GM23338 (cell line): Measurements from ENCODE around the gene CD177.

Experiments used
- CREB1 ChIP-seq: fragments of 250-450 bp; sonication (Bioruptor Pico); IDR thresholded peaks from 2 replicates; pipeline ENCODE4 v1.5.0; 2020; ENCODE audit warnings: low read depth, mild to moderate bottlenecking, moderate library complexity
- EZH2 ChIP-seq: fragments of 200-600 bp; sonication (generic); IDR thresholded peaks from one replicate; pipeline ENCODE4 v1.8.0; 2017; ENCODE audit warnings: antibody characterized with exemption, mild to moderate bottlenecking, low read depth; ENCODE audit not compliant: unreplicated experiment
- EZH2phosphoT487 ChIP-seq: fragments of 200-600 bp; sonication (generic); IDR thresholded peaks from one replicate; pipeline ENCODE4 v1.8.1; 2018; ENCODE audit warnings: antibody characterized with exemption; ENCODE audit not compliant: unreplicated experiment
- JUNB ChIP-seq: IDR thresholded peaks from one replicate; pipeline ENCODE4 v1.6.1; 2016; ENCODE audit warnings: antibody characterized with exemption; ENCODE audit not compliant: unreplicated experiment
- NANOG ChIP-seq: IDR thresholded peaks from 2 replicates; pipeline ENCODE4 v1.6.1; 2016; ENCODE audit warnings: antibody characterized with exemption, borderline replicate concordance
- POLR2AphosphoS5 ChIP-seq: IDR thresholded peaks from 2 replicates; pipeline ENCODE4 v1.6.1; 2016; ENCODE audit warnings: antibody characterized with exemption, low read depth
- ZNF331 ChIP-seq: fragments of 250-450 bp; sonication (Bioruptor Pico); IDR thresholded peaks from 2 replicates; pipeline ENCODE4 v1.5.0; 2020; ENCODE audit warnings: low read depth, mild to moderate bottlenecking, moderate library complexity
- TF ChIP-seq, protein P1 (sequence below), 2 experiments: fragments of 200-600 bp in 1 of 2; sonication (generic) in 1 of 2; conservative IDR thresholded peaks; 2 replicates each; pipeline versions ENCODE4 v1.5.1 to v1.6.1; 2016 to 2017; ENCODE audit warnings: antibody characterized with exemption in 2 of 2, low read depth in 2 of 2, mild to moderate bottlenecking in 2 of 2, moderate library complexity in 1 of 2
- TF ChIP-seq, protein P2 (sequence below): IDR thresholded peaks from one replicate; pipeline ENCODE4 v1.6.1; 2018; ENCODE audit warnings: antibody characterized with exemption; ENCODE audit not compliant: unreplicated experiment

DNA sequence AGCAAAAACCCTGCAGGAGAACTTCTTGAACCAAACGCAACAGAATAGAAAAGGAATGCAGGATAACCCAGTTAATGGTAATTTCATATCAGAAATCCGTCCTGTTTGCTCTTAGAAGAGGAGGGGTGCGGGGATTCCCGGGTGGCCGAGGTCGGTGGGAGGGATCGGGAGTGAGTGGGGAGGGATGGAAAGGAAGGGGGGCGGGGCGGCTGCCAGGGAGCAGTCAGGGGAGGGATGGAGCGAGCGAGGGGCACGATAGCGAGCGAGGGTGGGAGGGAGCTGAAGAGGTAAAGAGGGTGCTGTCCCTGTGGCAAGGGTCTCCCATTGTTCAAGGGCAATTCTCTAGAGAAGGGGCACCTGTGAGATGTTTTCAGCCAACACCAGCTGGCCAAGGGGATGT lies 26.5 kb downstream of the CD177 start:
- TF ChIP-seq, protein P1, sequence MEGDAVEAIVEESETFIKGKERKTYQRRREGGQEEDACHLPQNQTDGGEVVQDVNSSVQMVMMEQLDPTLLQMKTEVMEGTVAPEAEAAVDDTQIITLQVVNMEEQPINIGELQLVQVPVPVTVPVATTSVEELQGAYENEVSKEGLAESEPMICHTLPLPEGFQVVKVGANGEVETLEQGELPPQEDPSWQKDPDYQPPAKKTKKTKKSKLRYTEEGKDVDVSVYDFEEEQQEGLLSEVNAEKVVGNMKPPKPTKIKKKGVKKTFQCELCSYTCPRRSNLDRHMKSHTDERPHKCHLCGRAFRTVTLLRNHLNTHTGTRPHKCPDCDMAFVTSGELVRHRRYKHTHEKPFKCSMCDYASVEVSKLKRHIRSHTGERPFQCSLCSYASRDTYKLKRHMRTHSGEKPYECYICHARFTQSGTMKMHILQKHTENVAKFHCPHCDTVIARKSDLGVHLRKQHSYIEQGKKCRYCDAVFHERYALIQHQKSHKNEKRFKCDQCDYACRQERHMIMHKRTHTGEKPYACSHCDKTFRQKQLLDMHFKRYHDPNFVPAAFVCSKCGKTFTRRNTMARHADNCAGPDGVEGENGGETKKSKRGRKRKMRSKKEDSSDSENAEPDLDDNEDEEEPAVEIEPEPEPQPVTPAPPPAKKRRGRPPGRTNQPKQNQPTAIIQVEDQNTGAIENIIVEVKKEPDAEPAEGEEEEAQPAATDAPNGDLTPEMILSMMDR (conservative IDR thresholded peaks at IDR 0.05; ENCODE audit: low read depth in 2 of 2): no peak
- TF ChIP-seq, protein P2, sequence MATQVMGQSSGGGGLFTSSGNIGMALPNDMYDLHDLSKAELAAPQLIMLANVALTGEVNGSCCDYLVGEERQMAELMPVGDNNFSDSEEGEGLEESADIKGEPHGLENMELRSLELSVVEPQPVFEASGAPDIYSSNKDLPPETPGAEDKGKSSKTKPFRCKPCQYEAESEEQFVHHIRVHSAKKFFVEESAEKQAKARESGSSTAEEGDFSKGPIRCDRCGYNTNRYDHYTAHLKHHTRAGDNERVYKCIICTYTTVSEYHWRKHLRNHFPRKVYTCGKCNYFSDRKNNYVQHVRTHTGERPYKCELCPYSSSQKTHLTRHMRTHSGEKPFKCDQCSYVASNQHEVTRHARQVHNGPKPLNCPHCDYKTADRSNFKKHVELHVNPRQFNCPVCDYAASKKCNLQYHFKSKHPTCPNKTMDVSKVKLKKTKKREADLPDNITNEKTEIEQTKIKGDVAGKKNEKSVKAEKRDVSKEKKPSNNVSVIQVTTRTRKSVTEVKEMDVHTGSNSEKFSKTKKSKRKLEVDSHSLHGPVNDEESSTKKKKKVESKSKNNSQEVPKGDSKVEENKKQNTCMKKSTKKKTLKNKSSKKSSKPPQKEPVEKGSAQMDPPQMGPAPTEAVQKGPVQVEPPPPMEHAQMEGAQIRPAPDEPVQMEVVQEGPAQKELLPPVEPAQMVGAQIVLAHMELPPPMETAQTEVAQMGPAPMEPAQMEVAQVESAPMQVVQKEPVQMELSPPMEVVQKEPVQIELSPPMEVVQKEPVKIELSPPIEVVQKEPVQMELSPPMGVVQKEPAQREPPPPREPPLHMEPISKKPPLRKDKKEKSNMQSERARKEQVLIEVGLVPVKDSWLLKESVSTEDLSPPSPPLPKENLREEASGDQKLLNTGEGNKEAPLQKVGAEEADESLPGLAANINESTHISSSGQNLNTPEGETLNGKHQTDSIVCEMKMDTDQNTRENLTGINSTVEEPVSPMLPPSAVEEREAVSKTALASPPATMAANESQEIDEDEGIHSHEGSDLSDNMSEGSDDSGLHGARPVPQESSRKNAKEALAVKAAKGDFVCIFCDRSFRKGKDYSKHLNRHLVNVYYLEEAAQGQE: no peak
- TF ChIP-seq JUNB: no peak
- no peak for TF ChIP-seq ZNF331 (CRISPR knock-in tag)
- TF ChIP-seq EZH2phosphoT487: no peak
- TF ChIP-seq POLR2AphosphoS5: no peak
- no peak for TF ChIP-seq NANOG
- TF ChIP-seq EZH2: no peak
- TF ChIP-seq CREB1 (CRISPR knock-in tag): no peak
